Left forelimb (tissue), 1 donor: ENCODE measurements around the gene NLGN1.

ENCODE experiments used
- DNase-seq: peaks from one replicate; pipeline ENCODE4 v3.0.0-alpha.2; 2018; ENCODE audit warnings: low spot score

Gene NLGN1

GRCh38 chr3:173983343-173983742, 585.8 kb downstream of the NLGN1 start:
- no peak for DNase-seq

- DNase-seq: no peak
These were observed 589.4 kb downstream of the NLGN1 start for GRCh38 chr3:173986861-173987410.

- no peak for DNase-seq
These were observed 591.4 kb downstream of the NLGN1 start for GRCh38 chr3:173988909-173989308.

GRCh38 chr3:173992416-173992815, 594.9 kb downstream of the NLGN1 start:
- DNase-seq: no peak

GRCh38 chr3:173993299-173993698, 595.8 kb downstream of the NLGN1 start:
- DNase-seq: no peak

- DNase-seq: no peak
These were observed 603.1 kb downstream of the NLGN1 start for GRCh38 chr3:174000675-174001074.

GRCh38 chr3:174002543-174002942, 605.0 kb downstream of the NLGN1 start:
- no peak for DNase-seq

GRCh38 chr3:174010907-174011306, 613.4 kb downstream of the NLGN1 start:
- DNase-seq: no peak

- DNase-seq: no peak
These were observed 618.6 kb downstream of the NLGN1 start for GRCh38 chr3:174016186-174016585.

- DNase-seq: no peak
These were observed 622.6 kb downstream of the NLGN1 start for GRCh38 chr3:174020156-174020555.

- no peak for DNase-seq
These were observed 625.9 kb downstream of the NLGN1 start for GRCh38 chr3:174023421-174023820.

GRCh38 chr3:174028673-174029072, 631.1 kb downstream of the NLGN1 start:
- no peak for DNase-seq

GRCh38 chr3:174035328-174035886, 637.9 kb downstream of the NLGN1 start:
- no peak for DNase-seq

GRCh38 chr3:174046311-174046710, 648.8 kb downstream of the NLGN1 start:
- DNase-seq: no peak

GRCh38 chr3:174049472-174049871, 651.9 kb downstream of the NLGN1 start:
- no peak for DNase-seq

GRCh38 chr3:174051191-174051590, 653.6 kb downstream of the NLGN1 start:
- no peak for DNase-seq

GRCh38 chr3:174058804-174059203, 661.3 kb downstream of the NLGN1 start:
- DNase-seq: no peak

GRCh38 chr3:174060431-174060830, 662.9 kb downstream of the NLGN1 start:
- no peak for DNase-seq

- DNase-seq: no peak
These were observed 663.6 kb downstream of the NLGN1 start for GRCh38 chr3:174061162-174061561.

- DNase-seq: no peak
These were observed 664.2 kb downstream of the NLGN1 start for GRCh38 chr3:174061731-174062130.

GRCh38 chr3:174062923-174063322, 665.4 kb downstream of the NLGN1 start:
- DNase-seq: no peak

- DNase-seq: no peak
These were observed 670.5 kb downstream of the NLGN1 start for GRCh38 chr3:174068035-174068434.

GRCh38 chr3:174072675-174073074, 675.1 kb downstream of the NLGN1 start:
- no peak for DNase-seq

GRCh38 chr3:174083706-174084105, 686.2 kb downstream of the NLGN1 start:
- no peak for DNase-seq
